Globus pallidus (tissue), 1 donor: ENCODE data around the gene CCNL2.
"Not testable (repeated sequence)": the region's sequence is repeated elsewhere in the genome, so short reads cannot be mapped to it uniquely, and the experiment has no call there.

ENCODE experiments used
- DNase-seq: peaks from one replicate; pipeline ENCODE4 v3.0.0-alpha.2; 2015; ENCODE audit warnings: low spot score

Gene CCNL2

DNA sequence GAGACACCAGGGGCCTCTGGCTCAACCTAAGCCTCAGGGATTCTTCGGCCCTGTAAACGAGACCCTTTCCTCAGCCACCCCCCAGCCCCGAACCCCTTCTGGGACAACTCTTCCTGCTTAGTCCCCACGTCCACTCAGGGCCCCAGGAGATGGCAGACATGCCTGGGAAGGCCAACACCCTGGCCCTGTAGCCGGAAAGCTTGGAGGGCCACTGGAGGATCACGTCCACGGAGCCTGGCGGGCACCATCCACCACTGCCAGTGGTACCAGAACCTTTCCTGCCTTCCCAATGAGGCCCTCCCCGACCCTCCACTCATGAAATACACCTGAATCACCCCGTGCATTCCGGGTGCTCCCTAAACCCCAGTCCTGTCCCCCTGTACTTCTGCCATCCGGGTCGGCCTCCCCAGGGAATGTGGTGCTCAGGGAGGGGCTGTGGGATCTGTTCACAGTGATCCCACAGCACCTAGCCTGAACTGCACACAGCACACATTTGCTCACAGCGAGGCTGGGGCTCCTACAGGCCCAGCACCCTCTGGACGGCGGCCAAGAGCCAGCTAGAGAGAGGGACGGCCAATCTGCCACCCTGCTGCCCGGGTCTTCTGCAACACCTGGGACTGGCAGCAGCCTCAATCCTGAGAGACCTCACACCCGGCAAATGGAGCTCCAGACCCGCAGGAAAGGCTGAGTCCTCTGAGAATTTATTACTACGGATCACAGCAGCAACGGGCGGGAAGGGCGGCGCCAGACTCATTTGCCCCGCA is 25.9 kb downstream of the CCNL2 start:
- no peak for DNase-seq

DNA sequence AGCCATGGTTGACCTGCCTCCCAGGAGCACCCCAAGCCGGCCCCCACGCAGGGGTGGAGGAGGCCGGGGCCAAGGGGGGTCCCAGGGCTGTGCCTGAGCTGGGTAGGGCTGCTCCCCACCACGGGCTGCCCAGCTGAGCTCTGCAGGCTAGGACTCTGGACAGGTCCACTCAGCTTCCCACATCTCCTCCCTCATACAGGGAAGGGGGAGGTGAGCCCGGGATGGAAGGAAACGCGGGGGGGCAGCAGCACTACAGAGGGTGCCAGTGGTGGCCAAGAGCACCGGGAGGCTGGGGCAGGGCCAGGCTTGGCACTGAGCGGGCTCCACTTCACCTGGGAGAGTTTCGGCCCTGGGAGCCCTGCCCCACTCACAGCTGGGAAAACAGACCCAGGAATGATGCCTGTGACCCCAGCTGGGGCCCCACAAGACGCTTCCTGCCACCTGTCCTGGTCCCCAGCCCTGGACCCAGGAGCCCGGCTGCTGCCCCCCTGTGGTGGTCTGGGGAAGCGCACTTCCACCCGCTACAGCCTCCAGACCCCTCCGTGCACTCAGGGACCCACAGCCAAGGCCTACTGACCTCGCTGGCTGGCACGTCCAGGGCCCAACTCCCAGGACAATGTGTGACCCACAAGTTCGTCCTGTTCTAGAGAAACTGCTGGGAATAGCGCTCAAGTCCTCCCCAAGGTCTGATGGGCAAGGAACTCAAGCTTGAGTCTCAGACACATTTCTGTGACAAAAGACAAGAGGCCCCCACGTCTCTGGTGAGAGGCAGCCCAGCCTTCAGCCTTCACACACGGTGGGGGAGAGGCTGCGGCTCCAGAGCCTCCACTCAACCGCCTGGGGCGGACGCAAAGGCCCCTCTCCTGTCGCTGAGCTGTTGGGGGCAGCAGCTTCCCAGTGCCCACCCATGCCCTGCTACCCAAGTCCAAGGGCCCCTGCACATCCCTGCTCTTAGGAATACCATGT is 27.1 kb downstream of the CCNL2 start:
- no peak for DNase-seq

DNA sequence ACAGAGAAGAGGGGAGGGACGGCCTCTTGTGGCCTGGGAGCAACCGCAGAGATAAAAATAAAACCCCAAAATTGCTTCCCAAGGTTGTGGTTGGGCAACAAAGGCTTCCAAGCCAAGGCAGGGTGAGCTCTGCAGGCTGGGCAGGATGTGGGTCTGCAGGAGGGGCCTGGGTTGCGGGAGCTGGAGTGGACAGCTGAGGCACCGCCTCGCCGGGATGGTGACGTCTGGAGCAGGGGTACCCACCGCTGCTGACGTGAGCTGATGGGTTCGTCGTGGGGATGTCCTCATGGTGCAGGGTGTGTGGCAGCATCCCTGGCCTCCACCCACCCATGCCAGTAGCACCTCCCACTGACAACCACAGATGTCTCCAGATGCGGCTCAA is 27.8 kb downstream of the CCNL2 start:
- DNase-seq, result no peak

DNA sequence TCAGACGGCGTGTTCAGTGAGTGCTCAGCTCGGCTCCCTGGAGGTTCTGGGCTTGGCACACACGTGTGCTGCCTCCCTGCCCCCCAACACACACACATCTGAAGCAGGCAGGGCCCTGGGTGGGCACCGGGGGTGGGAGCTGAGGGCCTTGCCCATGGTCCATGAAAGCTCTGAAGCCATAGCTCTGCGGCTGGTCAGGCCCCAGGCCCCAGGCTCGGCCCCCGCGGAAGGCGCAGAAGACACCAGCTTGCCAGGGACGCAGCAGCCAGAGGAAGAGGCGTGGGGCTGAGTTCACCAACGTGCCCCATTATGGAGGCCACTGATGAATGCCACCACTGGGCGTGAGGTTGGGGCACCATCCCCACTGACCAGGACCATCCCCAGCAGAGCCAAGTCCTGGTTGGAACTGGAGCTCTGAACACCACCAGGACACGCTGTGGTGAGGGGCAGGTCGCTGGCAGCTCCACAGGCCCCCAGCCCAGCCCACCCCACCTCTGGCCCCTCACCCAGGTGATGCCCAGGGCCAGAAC is 28.3 kb downstream of the CCNL2 start:
- DNase-seq, result no peak

DNA sequence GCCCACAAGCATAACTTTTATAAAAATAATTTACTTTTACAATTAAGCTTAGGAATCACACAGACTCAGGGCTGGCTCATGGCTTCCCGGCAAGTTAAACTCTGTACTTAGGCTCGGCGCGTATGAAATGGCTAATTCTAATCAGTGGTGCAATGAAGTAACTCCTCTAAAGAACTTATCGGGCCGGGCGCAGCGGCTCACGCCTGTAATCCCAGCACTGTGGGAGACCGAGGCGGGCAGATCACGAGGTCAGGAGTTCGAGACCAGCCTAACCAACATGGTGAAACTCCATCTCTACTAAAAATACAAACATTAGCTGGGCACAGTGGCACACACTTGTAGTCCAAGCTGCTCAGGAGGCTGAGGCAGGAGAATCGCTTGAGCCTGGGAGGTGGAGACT is 29.0 kb downstream of the CCNL2 start:
- DNase-seq, result not testable (repeated sequence)

- no peak for DNase-seq
Measured at GRCh38 chr1:1367315-1367714, 31.8 kb downstream of the CCNL2 start.

DNA sequence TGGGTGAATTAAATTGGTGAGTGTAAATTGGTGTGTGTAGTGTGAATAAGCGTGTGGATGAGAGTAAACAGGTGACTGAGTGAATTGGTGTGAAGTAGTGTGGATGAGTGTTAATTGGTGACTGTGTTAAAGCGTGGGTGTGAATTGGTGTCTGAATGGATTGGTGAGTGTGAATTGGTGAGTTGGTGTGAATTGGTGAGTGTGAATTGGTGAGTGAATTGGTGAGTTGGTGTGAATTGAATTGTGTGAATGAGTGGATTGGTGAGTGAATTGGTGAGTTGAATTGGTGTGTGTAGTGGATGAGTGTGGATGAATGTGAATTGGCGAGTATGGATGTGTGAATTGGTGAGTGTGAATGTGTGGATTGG is 32.5 kb downstream of the CCNL2 start:
- no peak for DNase-seq

- DNase-seq, result no peak
Measured at GRCh38 chr1:1365875-1366698, 33.0 kb downstream of the CCNL2 start.

DNA sequence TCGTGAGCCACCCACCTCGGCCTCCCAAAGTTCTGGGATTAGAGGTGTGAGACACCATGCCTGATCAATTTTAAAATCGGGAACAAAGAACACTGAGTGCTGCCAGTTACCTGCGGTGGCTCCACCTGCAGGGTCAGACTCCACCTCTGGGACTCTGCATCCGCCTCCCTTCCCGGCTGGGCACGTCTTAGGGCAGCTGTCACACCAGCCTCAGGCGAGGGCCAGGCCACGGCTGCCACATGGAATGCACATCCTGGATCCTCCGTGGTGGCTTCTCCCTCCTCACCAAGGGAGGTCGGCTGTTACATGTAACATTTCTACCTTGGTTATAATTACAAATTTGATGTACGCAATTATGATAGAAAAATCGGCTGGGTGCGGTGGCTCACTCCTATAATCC is 34.9 kb downstream of the CCNL2 start:
- DNase-seq, result no peak

DNA sequence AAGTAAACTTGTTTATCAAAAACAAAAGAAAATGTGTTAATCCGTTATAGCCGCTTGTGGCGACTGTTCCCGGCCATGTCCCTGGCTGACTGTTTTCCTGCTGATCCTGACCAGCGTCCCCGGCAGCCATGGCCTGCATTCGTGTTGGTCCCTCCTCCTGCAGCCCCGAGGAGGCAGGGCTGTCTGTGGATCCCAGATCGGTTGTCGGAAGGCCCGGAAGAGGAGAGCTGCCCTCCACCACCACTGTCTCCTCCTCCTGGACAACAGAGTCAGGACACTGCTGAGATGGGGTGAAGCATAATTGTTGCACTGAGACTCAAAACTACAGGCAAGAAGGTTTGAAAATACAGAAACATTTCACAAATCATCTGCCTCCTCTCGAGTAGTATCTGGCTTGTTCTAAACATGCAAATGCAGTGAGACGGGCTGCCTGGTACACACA is 37.1 kb downstream of the CCNL2 start:
- no peak for DNase-seq

- DNase-seq, result no peak
Measured at GRCh38 chr1:1361233-1361981, 37.7 kb downstream of the CCNL2 start.

DNA sequence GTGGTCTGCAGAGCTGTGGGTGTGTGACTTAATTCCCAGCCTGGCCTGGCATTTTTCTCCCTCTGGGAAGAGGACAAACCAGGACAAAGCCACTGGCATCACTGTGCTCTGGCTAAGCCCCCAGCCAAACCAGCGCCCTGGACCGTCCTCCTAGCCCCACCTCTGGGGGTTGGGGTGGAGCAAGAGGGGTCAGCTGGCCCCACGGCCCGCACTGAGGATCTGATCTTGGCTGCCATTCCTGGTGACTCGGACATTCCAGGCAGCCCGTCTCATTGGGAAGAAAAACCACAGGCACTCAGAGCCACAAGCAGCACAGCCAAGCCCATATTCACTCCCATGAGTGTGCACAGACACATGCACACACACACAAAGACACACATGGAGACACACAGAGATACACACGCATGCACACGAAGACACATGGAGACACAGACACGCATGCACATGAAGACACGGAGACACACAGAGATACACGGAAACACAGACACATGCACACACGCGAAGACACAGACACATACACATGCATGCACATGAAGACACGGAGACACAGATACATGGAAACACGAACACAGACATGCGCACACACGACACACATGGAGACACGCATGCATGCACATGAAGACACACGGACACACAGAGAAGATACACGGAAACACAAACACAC is 38.5 kb downstream of the CCNL2 start:
- no peak for DNase-seq

GRCh38 chr1:1359664-1360468 is 39.3 kb downstream of the CCNL2 start:
- DNase-seq, result no peak

- no peak for DNase-seq
Measured at GRCh38 chr1:1359308-1359663, 39.8 kb downstream of the CCNL2 start.

GRCh38 chr1:1358433-1359271 is 40.5 kb downstream of the CCNL2 start, which contains the start of gene MXRA8:
TSS of gene MXRA8 (minus strand) at chr1:1358555. CDS start at chr1:1358504, 51 bp downstream.
- no peak for DNase-seq

- DNase-seq, result no peak
Measured at GRCh38 chr1:1357871-1358432, 41.2 kb downstream of the CCNL2 start.

DNA sequence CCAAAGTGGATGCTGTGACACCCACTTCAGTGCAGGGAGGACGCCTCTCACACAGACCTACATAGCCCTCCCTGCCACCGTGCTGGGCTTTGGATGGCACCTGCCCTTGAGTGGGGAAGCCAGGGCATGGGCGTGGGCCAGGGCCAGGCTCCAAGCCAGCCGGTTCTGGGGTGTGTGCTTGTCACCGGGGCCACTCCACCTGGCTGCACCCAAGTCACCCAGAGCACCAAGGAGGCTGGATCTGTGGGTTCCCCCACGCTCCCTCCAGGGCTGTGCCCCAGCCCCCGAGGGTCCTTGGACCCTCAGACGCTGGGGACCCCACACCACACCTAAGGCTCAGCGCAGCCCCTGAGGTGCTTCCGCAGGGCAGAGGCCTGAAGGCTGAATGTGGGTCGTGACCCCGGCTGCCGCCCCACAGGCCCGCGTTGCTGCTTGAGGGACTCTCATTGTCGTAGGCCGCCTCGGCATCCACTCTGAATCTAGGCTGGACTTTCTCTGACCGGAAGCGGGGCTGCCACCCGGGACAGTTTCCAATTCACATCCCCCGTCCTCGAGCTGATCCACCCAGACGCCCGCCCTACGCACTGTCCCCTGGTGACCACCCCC is 42.2 kb downstream of the CCNL2 start:
- no peak for DNase-seq

GRCh38 chr1:1356166-1356795 is 42.9 kb downstream of the CCNL2 start:
- DNase-seq, result no peak
